Ascending aorta (tissue), 2 donors: ENCODE results near the gene ASH1L. TPM values are rescaled to one million over a fixed set of nuclear protein-coding genes. Genes with fewer than 3 reads are reported as not detected.

ENCODE experiments used
- DNase-seq, 2 donors: peaks; one replicate each; pipeline ENCODE4 v3.0.0-alpha.2; 2019; ENCODE audit warnings: low spot score in 2 of 2
- H3K27ac ChIP-seq, 2 donors: fragments of 200-600 bp; sonication (generic); one replicate each; pipeline ENCODE4 v1.5.1; 2016 to 2017; ENCODE audit warnings: mild to moderate bottlenecking in 1 of 2
- H3K27me3 ChIP-seq: fragments of 200-600 bp; sonication (generic); one replicate; pipeline ENCODE4 v1.5.1; 2017
- H3K36me3 ChIP-seq, 2 donors: fragments of 200-600 bp; sonication (generic); one replicate each; pipeline ENCODE4 v1.5.1; 2016
- H3K4me1 ChIP-seq, 2 donors: fragments of 200-600 bp; sonication (generic); one replicate each; pipeline ENCODE4 v1.5.1; 2016 to 2017; ENCODE audit warnings: mild to moderate bottlenecking in 1 of 2
- H3K4me3 ChIP-seq, 2 donors: fragments of 200-600 bp; sonication (generic); one replicate each; pipeline ENCODE4 v1.5.1; 2016 to 2017; ENCODE audit warnings: mild to moderate bottlenecking in 1 of 2
- H3K9me3 ChIP-seq, 2 donors: fragments of 200-600 bp; sonication (generic); one replicate each; pipeline ENCODE4 v1.5.1; 2016
- CTCF ChIP-seq, 3 experiments: fragments of 200-600 bp in 2 of 3; fragments of 450-650 bp in 1 of 3; sonication (generic) in 2 of 3; IDR thresholded peaks; one replicate each; pipeline ENCODE4 v1.5.1; 2016 to 2019; ENCODE audit warnings: antibody characterized with exemption in 3 of 3, mild to moderate bottlenecking in 1 of 3, moderate library complexity in 1 of 3
- intact Hi-C: fragments of 100-400 bp; cut with DNase I; formaldehyde crosslinking; loops from one replicate; pipeline ENCODE4 v1.15.1; 2023
- total RNA-seq: library from RNA; depleted of rRNA; stranded (reverse); fragments of >200 nt; gene quantifications from one replicate; pipeline ENCODE4 v1.1.0, GENCODE V29; 2016

Gene ASH1L
- total RNA-seq, 1 donor from 2014 or later = 16.2 TPM

DNA sequence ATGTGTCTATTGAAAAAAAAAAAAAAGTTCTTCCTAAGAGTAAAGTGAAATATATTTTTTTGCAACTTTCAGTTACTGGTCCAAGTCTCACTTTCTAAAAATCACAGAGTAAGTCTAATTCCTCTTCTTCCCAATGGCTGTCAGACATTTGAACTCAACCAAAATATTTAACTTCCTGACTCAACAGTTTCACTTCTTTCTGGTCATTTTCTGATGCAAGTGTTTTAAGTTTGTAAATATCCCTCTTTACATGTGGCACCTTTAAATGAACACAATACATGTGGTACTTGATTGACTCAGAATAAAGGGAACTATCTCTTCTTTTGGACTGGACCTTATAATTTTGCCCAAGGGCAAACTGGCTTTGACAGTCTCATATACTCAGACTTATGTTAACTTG is 76.7 kb downstream of the ASH1L start:
- Histone ChIP-seq H3K27ac (no peak overlapping the region), H3K4me3 (no peak overlapping the region), H3K27me3 (no peaks in the 10 kb centered on the region), H3K9me3 (no peaks in the 10 kb centered on the region), H3K36me3 (peaks cover 10 to 12% of the 10 kb centered on the region in 2 donors), H3K4me1 (no peaks in the 10 kb centered on the region)
- intact Hi-C loops = no loop called here
- TF ChIP-seq CTCF (IDR thresholded peaks at IDR 0.05) = no peak
- DNase-seq = no peak

- no peak overlapping the region for H3K4me3 ChIP-seq
- H3K9me3 ChIP-seq = no peaks in the 10 kb centered on the region
- no peak for DNase-seq
- TF ChIP-seq CTCF (IDR thresholded peaks at IDR 0.05) = no peak
- no peaks in the 10 kb centered on the region for H3K27me3 ChIP-seq
- H3K27ac ChIP-seq = no peak overlapping the region
- no peaks in the 10 kb centered on the region for H3K4me1 ChIP-seq
- intact Hi-C loops = no loop called here
- H3K36me3 ChIP-seq = peaks cover 10 to 18% of the 10 kb centered on the region in 2 donors
Measured at GRCh38 chr1:155485222-155485621, 77.4 kb downstream of the ASH1L start.

DNA sequence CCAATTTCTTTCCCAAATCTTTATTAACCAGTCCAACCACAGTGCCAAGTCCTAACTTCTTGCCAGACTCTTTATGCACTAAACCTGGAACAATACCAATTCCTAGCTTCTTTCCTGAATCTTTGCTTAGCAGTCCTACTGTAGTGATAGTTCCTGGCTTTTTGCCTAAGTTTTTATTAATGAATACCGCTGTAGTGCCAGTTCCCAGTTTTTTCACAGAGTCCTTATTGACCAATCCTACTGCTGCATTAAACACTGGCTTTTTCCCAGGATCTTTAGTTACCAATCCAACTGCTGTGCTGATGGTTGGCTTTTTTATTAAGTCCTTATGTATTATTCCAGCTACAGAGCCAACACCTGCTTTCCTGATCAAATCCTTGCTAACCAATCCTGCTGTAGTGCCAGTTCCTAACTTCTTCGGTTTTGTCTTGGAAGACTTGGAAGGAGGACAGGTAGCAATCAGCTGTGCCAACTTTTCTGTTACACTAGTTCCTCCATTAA is 80.8 kb downstream of the ASH1L start:
- no peaks in the 10 kb centered on the region for H3K4me1 ChIP-seq
- no peak overlapping the region for H3K27ac ChIP-seq
- intact Hi-C loops = no loop called here
- H3K9me3 ChIP-seq = no peaks in the 10 kb centered on the region
- peaks cover 10 to 30% of the 10 kb centered on the region in 2 donors for H3K36me3 ChIP-seq
- H3K27me3 ChIP-seq = no peaks in the 10 kb centered on the region
- no peak for DNase-seq
- H3K4me3 ChIP-seq = no peak overlapping the region
- TF ChIP-seq CTCF (IDR thresholded peaks at IDR 0.05) = no peak

DNA sequence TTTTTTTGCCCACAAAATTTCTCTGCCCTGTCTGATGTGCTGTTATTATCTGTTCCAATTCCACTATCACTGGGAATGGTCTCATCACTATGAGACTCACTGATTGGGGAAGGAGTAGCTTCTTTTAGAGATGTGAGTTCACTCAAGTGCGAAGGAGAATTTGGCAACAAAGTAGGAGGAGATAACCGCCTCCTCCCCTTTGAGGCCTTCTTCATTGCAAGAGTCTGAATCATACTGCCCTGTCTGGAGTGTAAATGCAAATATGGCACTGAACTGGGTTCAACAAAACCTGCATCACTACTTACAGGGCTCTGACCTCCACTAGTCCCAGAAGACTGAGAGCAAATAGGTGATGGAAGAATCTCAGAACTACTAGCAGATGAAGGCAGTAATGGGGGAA is 83.4 kb downstream of the ASH1L start:
- Histone ChIP-seq H3K36me3 (peaks cover 10 to 30% of the 10 kb centered on the region in 2 donors), H3K4me1 (no peaks in the 10 kb centered on the region), H3K4me3 (no peak overlapping the region), H3K9me3 (no peaks in the 10 kb centered on the region), H3K27me3 (no peaks in the 10 kb centered on the region), H3K27ac (no peak overlapping the region)
- intact Hi-C loops = no loop called here
- DNase-seq = no peak
- no peak for TF ChIP-seq CTCF (IDR thresholded peaks at IDR 0.05)

GRCh38 chr1:155478270-155478852 is 84.2 kb downstream of the ASH1L start:
- intact Hi-C loops = no loop called here
- H3K27ac ChIP-seq = no peak overlapping the region

More at GRCh38 chr1:155478270-155478852, 84.2 kb downstream of the ASH1L start:
- no peak for TF ChIP-seq CTCF (IDR thresholded peaks at IDR 0.05)
- no peak for DNase-seq
- Histone ChIP-seq H3K4me3 (no peak overlapping the region), H3K27me3 (no peaks in the 10 kb centered on the region), H3K36me3 (peaks cover 10 to 30% of the 10 kb centered on the region in 2 donors), H3K9me3 (no peaks in the 10 kb centered on the region), H3K4me1 (no peaks in the 10 kb centered on the region)
